Naive thymus-derived CD4-positive, alpha-beta T cell (primary cell): ENCODE results near the gene SPIRE2. TPM values are rescaled to one million over a fixed set of nuclear protein-coding genes. Genes with fewer than 3 reads are reported as not detected.

ENCODE experiments used
- ATAC-seq: fragments of 150-1000 bp; cut with Tn5 transposase; 2 replicates; pipeline ENCODE4 v1.10.0; 2021; ENCODE audit warnings: mild to moderate bottlenecking, moderate library complexity
- CTCF ChIA-PET: fragments of 350-600 bp; sonication (Branson Sonifier 250); formaldehyde crosslinking; loops from one replicate; lab custom pipeline; 2021; ENCODE audit warnings: antibody characterized with exemption; lab: Charles Lee
- POLR2A ChIA-PET: fragments of 350-600 bp; sonication (Branson Sonifier 250); formaldehyde crosslinking; loops from one replicate; lab custom pipeline; 2021; ENCODE audit warnings: antibody characterized with exemption, inconsistent platforms; lab: Charles Lee
- DNase-seq, 9 donors: peaks; one replicate each; pipeline versions ENCODE4 v3.0.0 to v3.0.0-alpha.2; 2020 to 2022; ENCODE audit warnings: mixed read lengths in 1 of 9
- H3K27ac ChIP-seq: one replicate; pipeline ENCODE4 v1.7.0; 2013; ENCODE audit warnings: mild to moderate bottlenecking, low read depth, low read length, moderate library complexity
- H3K27me3 ChIP-seq, 2 donors: one replicate each; pipeline ENCODE4 v1.7.0; 2013; ENCODE audit warnings: low read length in 2 of 2, mild to moderate bottlenecking in 2 of 2, moderate library complexity in 2 of 2; ENCODE audit not compliant: control insufficient read depth in 2 of 2, insufficient read depth in 2 of 2
- H3K36me3 ChIP-seq, 3 experiments: 1 replicate in 2 of 3; 2 replicates in 1 of 3; pipeline ENCODE4 v1.7.0; 2013; ENCODE audit warnings: low read length in 3 of 3, mild to moderate bottlenecking in 3 of 3, moderate library complexity in 1 of 3; ENCODE audit not compliant: insufficient read depth in 3 of 3, control insufficient read depth in 2 of 3
- H3K4me1 ChIP-seq, 2 donors: one replicate each; pipeline ENCODE4 v1.7.0; 2013; ENCODE audit warnings: low read length in 2 of 2, mild to moderate bottlenecking in 2 of 2, moderate library complexity in 1 of 2; ENCODE audit not compliant: control insufficient read depth in 2 of 2, insufficient read depth in 2 of 2
- H3K4me3 ChIP-seq: 2 replicates; pipeline ENCODE4 v1.7.0; 2013; ENCODE audit warnings: mild to moderate bottlenecking, low read length
- H3K9me3 ChIP-seq, 3 experiments: 1 replicate in 2 of 3; 2 replicates in 1 of 3; pipeline ENCODE4 v1.7.0; 2013; ENCODE audit warnings: low read length in 3 of 3; ENCODE audit not compliant: control insufficient read depth in 2 of 3
- H3K27ac Mint-ChIP-seq, 9 donors: one replicate each; pipeline ENCODE4 v1.8.0; 2020 to 2022; ENCODE audit warnings: mixed read lengths in 9 of 9, mild to moderate bottlenecking in 8 of 9, moderate library complexity in 5 of 9, inconsistent platforms in 2 of 9
- H3K27me3 Mint-ChIP-seq, 5 donors: one replicate each; pipeline ENCODE4 v1.8.0; 2021 to 2022; ENCODE audit warnings: mixed read lengths in 5 of 5, mild to moderate bottlenecking in 1 of 5
- H3K36me3 Mint-ChIP-seq, 5 donors: one replicate each; pipeline ENCODE4 v1.8.0; 2020 to 2022; ENCODE audit warnings: mixed read lengths in 5 of 5, mild to moderate bottlenecking in 3 of 5, inconsistent platforms in 1 of 5
- H3K4me1 Mint-ChIP-seq, 7 donors: one replicate each; pipeline ENCODE4 v1.8.0; 2020 to 2022; ENCODE audit warnings: mixed read lengths in 7 of 7, mild to moderate bottlenecking in 3 of 7, inconsistent platforms in 1 of 7
- H3K4me3 Mint-ChIP-seq, 10 donors: one replicate each; pipeline ENCODE4 v1.8.0; 2020 to 2022; ENCODE audit warnings: mild to moderate bottlenecking in 10 of 10, mixed read lengths in 10 of 10, moderate library complexity in 6 of 10, inconsistent platforms in 2 of 10
- H3K9me3 Mint-ChIP-seq, 11 donors: one replicate each; pipeline ENCODE4 v1.8.0; 2020 to 2022; ENCODE audit warnings: mixed read lengths in 11 of 11, mild to moderate bottlenecking in 4 of 11, inconsistent platforms in 1 of 11, moderate library complexity in 1 of 11
- intact Hi-C, 2 donors: fragments of 100-400 bp; cut with micrococcal nuclease; formaldehyde crosslinking; loops; one replicate each; pipeline ENCODE4 v1.15.1; 2023
- polyA plus RNA-seq, 2 donors: library from polyadenylated mRNA; unstranded; fragments of 300-500 nt; fragmentation: Illumina TruSeq; gene quantifications; one replicate each; pipeline ENCODE4 v1.2.3, GENCODE V29; 2021
- total RNA-seq, 6 experiments: library from RNA in 5 of 6; stranded (reverse) in 5 of 6; gene quantifications; 1 replicate in 5 of 6; 2 replicates in 1 of 6; pipeline ENCODE4 v1.2.3 and lab custom pipeline; 2021 to 2026

The SPIRE2 gene
- total and polyA plus RNA-seq, 7 experiments from 2014 or later, result 0.32 to 3.5 (median 1.3) TPM

DNA sequence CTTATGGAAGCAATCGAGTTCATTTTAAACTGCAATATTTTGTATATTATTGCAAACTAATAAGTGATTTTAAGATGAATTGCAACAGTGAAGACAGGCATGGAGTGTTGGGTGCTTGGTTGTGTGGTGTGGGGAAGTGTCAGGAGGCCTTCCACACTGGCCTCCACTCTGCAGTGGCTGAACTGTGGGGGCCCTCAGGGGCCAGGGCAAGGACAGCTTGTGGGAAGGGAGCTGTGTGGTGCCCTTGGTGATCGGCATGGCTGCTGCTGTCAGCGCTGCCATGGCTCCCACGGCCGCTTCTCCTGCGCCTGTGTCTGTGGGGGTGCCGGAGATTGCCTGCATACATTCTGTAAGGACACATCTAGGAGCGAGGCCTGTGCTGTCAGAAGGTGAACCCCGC is 64.4 kb downstream of the SPIRE2 start:
- H3K4me3 ChIP-seq, result no peak overlapping the region
- H3K4me1 ChIP-seq, result peaks cover 0 to 5% of the 10 kb centered on the region in 2 donors
- no peaks in the 10 kb centered on the region for H3K9me3 ChIP-seq
- Mint-ChIP-seq H3K9me3 (no peaks in the 10 kb centered on the region), H3K4me1 (peaks cover 0 to 8% (median 5%) of the 10 kb centered on the region in 7 donors), H3K4me3 (no peak overlapping the region), H3K27me3 (no peaks in the 10 kb centered on the region), H3K36me3 (peaks cover 0 to 16% (median 9%) of the 10 kb centered on the region in 5 donors), H3K27ac (peak overlapping the region in 1 of 9 donors; percentile 56)
- intact Hi-C loops, result no loop called here
- no peak for ATAC-seq
- DNase-seq, result no peak
- no peak overlapping the region for H3K27ac ChIP-seq
- ChIA-PET POLR2A (no interaction called here), CTCF (no interaction called here)
- no peaks in the 10 kb centered on the region for H3K27me3 ChIP-seq
- H3K36me3 ChIP-seq, result peaks cover 6 to 85% (median 6%) of the 10 kb centered on the region in 3 experiments

GRCh38 chr16:89893642-89894548 is 65.6 kb downstream of the SPIRE2 start:
- H3K27ac Mint-ChIP-seq, result peak overlapping the region in 1 of 9 donors; percentile 57
- H3K9me3 ChIP-seq, result no peaks in the 10 kb centered on the region
- peaks cover 0 to 8% (median 5%) of the 10 kb centered on the region in 7 donors for H3K4me1 Mint-ChIP-seq
- H3K4me3 Mint-ChIP-seq, result no peak overlapping the region
- peaks cover 2 to 16% (median 11%) of the 10 kb centered on the region in 5 donors for H3K36me3 Mint-ChIP-seq
- no peak overlapping the region for H3K27ac ChIP-seq
- POLR2A ChIA-PET, result no interaction called here
- intact Hi-C loops, result no loop called here
- no peaks in the 10 kb centered on the region for H3K9me3 Mint-ChIP-seq
- H3K27me3 Mint-ChIP-seq, result no peaks in the 10 kb centered on the region
- ATAC-seq (peak; percentile 22), DNase-seq (no peak)
- no peak overlapping the region for H3K4me3 ChIP-seq
- H3K27me3 ChIP-seq, result no peaks in the 10 kb centered on the region
- peaks cover 11 to 89% (median 15%) of the 10 kb centered on the region in 3 experiments for H3K36me3 ChIP-seq
- CTCF ChIA-PET, result interaction anchor here (0.6 kb wide), 1 partner anchor 134 kb away, joined by 3 read pairs; no protein-coding TSS in a partner anchor
- H3K4me1 ChIP-seq, result peaks cover 0 to 5% of the 10 kb centered on the region in 2 donors

DNA sequence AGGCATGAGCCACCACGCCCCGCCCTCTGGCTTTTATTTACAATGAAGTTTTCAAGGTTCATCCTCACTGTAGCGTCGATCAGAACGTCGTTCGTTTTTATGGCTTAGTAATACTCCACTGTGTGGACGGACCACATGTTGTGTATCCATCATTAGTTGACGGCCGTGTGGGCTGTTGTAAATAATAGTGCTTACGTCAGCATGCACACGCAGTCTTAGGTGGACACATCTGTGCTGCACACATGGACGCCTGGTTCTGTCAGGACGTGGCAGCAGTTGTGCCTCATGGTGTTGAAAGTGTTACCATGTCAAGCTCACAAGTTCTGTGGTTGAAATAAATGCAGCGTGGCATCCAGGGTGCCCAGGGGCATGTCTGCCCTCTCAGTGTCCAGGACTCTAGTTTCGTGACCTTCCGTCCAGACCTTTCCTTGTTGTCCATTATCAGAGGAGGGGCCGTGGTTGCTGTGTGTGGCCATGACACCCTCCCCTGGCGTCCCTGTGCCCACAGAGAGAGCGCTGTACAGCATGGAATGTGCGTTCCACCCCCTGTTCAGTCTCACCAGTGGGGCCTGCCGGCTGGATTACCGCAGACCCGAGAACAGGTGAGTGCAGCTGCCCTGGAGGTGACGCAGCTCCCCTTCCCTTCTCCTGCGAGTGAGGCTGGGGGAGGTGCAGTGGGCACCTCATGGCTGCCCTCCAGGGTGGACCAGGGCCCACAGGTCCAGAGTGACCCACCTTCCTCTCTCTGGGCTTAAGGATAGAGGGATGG is 67.4 kb downstream of the SPIRE2 start:
- Mint-ChIP-seq H3K9me3 (no peaks in the 10 kb centered on the region), H3K4me3 (no peak overlapping the region), H3K36me3 (peaks cover 8 to 24% (median 14%) of the 10 kb centered on the region in 5 donors), H3K4me1 (peaks cover 0 to 3% (median 0%) of the 10 kb centered on the region in 7 donors), H3K27me3 (no peaks in the 10 kb centered on the region), H3K27ac (peak overlapping the region in 1 of 9 donors; percentile 10)
- H3K4me3 ChIP-seq, result no peak overlapping the region
- H3K27ac ChIP-seq, result no peak overlapping the region
- H3K9me3 ChIP-seq, result no peaks in the 10 kb centered on the region
- DNase-seq (no peak), ATAC-seq (no peak)
- ChIA-PET CTCF (no interaction called here), POLR2A (no interaction called here)
- H3K36me3 ChIP-seq, result peaks cover 18 to 98% (median 19%) of the 10 kb centered on the region in 3 experiments
- no peaks in the 10 kb centered on the region for H3K27me3 ChIP-seq
- intact Hi-C loops, result no loop called here
- no peaks in the 10 kb centered on the region for H3K4me1 ChIP-seq

DNA sequence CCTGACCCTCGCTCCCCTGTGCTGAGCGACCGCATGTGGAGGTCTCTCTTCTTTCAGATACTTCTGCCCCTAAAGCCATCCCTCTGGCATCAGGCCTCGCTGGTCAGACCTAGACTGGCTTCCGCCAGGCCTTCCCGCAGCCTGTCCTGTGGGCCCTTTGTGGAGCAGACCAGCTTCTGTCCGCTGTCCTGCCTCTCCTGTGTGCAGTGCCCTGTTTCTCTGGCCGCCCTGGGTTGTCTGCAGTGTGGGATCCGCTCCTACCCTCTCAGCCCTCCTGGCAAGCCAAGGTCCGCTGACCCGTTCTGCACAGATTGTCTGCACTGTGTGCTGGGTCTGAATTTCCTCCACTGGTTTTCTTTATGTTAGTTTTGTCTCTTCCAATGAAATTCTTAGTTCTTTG is 68.9 kb downstream of the SPIRE2 start:
- no peaks in the 10 kb centered on the region for H3K27me3 ChIP-seq
- ChIA-PET POLR2A (no interaction called here), CTCF (no interaction called here)
- H3K36me3 ChIP-seq, result peaks cover 19 to 89% (median 23%) of the 10 kb centered on the region in 3 experiments
- Mint-ChIP-seq H3K9me3 (no peaks in the 10 kb centered on the region), H3K27me3 (no peaks in the 10 kb centered on the region), H3K27ac (no peak overlapping the region), H3K4me3 (no peak overlapping the region), H3K4me1 (no peaks in the 10 kb centered on the region), H3K36me3 (peaks cover 8 to 19% (median 12%) of the 10 kb centered on the region in 5 donors)
- H3K27ac ChIP-seq, result no peak overlapping the region
- H3K4me3 ChIP-seq, result no peak overlapping the region
- H3K4me1 ChIP-seq, result no peaks in the 10 kb centered on the region
- no peaks in the 10 kb centered on the region for H3K9me3 ChIP-seq
- ATAC-seq (no peak), DNase-seq (no peak)
- intact Hi-C loops, result no loop called here

- no peaks in the 10 kb centered on the region for H3K27me3 ChIP-seq
- H3K4me1 ChIP-seq, result no peaks in the 10 kb centered on the region
- ATAC-seq, result no peak
- Mint-ChIP-seq H3K36me3 (peaks cover 8 to 19% (median 12%) of the 10 kb centered on the region in 5 donors), H3K27ac (peak overlapping the region in 1 of 9 donors; percentile 21), H3K4me1 (no peaks in the 10 kb centered on the region), H3K27me3 (no peaks in the 10 kb centered on the region), H3K4me3 (no peak overlapping the region), H3K9me3 (no peaks in the 10 kb centered on the region)
- ChIA-PET CTCF (no interaction called here), POLR2A (no interaction called here)
- intact Hi-C loops, result no loop called here
- H3K4me3 ChIP-seq, result no peak overlapping the region
- DNase-seq, result no peak
- peaks cover 19 to 83% (median 26%) of the 10 kb centered on the region in 3 experiments for H3K36me3 ChIP-seq
- no peaks in the 10 kb centered on the region for H3K9me3 ChIP-seq
- no peak overlapping the region for H3K27ac ChIP-seq
These were observed 70.1 kb downstream of the SPIRE2 start for GRCh38 chr16:89898201-89898967.

DNA sequence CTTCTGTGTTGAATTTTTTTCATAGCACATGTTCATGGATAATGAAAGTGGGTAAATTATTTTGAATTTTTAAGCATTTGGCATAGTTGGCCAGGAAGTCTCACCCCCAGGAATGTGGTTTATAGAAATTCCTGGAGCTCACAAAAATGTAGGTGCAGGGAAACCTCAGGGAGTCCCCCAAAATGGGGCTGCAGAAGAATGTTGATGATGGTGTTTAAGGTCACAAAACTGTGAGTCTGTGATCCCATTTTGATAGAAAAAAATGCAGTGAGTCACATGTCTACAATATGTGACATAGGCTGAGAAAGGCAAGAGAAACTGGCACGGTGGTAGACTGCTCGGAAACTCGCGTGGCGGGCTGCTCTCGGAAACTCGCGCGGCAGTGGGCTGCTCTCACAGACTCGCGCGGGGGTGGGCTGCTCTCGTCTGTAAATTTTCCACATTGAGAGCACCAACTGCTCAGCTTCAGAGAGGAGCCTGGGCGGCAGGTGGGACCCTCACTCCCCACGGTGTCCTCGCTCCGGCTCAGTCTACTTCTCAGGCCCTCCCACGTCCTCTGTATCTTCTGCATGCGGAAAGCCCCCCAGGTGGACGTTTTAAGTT is 71.7 kb downstream of the SPIRE2 start:
- Histone ChIP-seq H3K36me3 (peaks cover 19 to 82% (median 26%) of the 10 kb centered on the region in 3 experiments), H3K4me3 (no peak overlapping the region), H3K4me1 (no peaks in the 10 kb centered on the region), H3K27ac (no peak overlapping the region), H3K27me3 (no peaks in the 10 kb centered on the region), H3K9me3 (no peaks in the 10 kb centered on the region)
- Mint-ChIP-seq H3K4me1 (no peaks in the 10 kb centered on the region), H3K4me3 (no peak overlapping the region), H3K36me3 (peaks cover 8 to 19% (median 12%) of the 10 kb centered on the region in 5 donors), H3K9me3 (no peaks in the 10 kb centered on the region), H3K27ac (peak overlapping the region in 3 of 9 donors; percentile 23 to 72 (median 49)), H3K27me3 (no peaks in the 10 kb centered on the region)
- ATAC-seq, result no peak
- intact Hi-C loops, result no loop called here
- DNase-seq, result no peak
- POLR2A ChIA-PET, result no interaction called here
- CTCF ChIA-PET, result no interaction called here
